DND-41 (cell line): ENCODE results near the gene CYB561.

ENCODE experiments used
- EZH2 ChIP-seq: IDR thresholded peaks from 3 replicates; pipeline ENCODE4 v1.6.1; 2012; ENCODE audit warnings: borderline replicate concordance, low read depth, mild to moderate bottlenecking, moderate library complexity, low read length, inconsistent platforms; ENCODE audit not compliant: severe bottlenecking
- TF ChIP-seq, protein P1 (sequence below): IDR thresholded peaks from 2 replicates; pipeline ENCODE4 v1.5.1; 2012; ENCODE audit warnings: borderline replicate concordance, low read length, moderate library complexity, mild to moderate bottlenecking; ENCODE audit not compliant: poor library complexity, severe bottlenecking; ENCODE audit errors: extremely low read depth

DNA sequence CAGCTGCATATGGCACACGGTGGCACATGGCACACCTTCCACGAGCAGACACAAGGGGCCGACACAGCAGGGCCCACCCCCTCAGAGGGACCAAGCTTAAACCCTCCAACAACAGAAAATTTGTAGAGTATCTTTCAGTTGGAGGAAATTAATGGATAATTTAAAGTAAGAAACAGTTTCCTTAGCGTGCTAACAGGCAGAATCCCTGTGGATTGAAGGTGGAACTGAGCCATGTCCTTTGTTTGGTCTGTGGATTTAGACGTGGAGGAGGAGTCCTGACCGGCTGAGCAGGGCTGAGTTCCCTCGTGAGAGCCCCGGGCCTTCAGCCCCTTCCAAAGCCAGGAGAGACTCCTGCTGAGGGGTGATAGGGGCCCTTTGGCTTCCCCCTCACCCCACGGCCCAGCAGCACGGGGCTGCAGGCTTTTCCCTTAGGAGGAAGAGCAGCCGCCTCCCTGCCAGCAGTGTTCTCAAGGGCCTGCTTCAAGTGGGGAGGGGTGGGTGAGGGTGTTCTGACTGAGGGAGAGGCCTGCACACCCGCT is 1.4 kb upstream of the CYB561 start:
- TF ChIP-seq EZH2 = no peak
- TF ChIP-seq, protein P1, sequence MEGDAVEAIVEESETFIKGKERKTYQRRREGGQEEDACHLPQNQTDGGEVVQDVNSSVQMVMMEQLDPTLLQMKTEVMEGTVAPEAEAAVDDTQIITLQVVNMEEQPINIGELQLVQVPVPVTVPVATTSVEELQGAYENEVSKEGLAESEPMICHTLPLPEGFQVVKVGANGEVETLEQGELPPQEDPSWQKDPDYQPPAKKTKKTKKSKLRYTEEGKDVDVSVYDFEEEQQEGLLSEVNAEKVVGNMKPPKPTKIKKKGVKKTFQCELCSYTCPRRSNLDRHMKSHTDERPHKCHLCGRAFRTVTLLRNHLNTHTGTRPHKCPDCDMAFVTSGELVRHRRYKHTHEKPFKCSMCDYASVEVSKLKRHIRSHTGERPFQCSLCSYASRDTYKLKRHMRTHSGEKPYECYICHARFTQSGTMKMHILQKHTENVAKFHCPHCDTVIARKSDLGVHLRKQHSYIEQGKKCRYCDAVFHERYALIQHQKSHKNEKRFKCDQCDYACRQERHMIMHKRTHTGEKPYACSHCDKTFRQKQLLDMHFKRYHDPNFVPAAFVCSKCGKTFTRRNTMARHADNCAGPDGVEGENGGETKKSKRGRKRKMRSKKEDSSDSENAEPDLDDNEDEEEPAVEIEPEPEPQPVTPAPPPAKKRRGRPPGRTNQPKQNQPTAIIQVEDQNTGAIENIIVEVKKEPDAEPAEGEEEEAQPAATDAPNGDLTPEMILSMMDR = no peak
